ENCODE data around the gene CXCL1. TPM values are rescaled to one million over a fixed set of nuclear protein-coding genes. Genes with fewer than 3 reads are reported as not detected.

CXCL1 gene
- total RNA-seq, 1 donor from 2014 or later, result 11.4 TPM

DNA sequence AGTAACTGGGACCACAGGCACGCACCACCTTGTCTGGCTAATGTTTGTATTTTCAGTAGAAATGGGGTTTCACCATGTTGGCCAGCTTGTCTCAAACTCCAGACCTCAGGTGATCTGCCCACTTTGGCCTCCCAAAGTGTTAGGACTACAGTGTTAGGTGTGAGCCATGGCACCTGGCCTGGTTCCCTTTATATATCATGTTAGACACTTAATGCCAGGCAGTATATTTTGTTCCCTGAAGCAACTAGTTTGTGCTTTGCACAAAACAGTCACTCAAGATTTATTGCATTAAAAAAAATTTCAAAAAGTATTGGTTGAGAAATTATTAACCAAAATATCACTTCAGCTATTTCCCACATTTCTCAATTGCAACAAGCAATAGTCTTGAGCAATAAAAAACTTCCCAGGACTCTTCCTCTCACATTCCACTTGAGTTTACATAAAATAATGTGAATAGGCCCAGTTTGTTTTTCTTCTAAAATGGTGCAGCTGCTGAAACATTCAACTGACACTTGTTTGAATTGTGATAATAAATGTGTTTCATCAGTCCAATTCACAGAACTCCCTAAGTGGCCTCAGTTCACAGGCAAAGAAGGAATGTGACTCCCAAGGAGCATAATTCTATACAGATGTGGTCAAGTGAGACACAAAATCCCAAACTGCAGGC, 22.7 kb downstream of the CXCL1 start:
- H3K36me3 Mint-ChIP-seq (ENCODE audit: low read depth, unreplicated experiment), result peaks cover 2% of the 10 kb centered on the region
- peaks cover 7% of the 10 kb centered on the region for H3K4me1 Mint-ChIP-seq (ENCODE audit: low read depth, unreplicated experiment)

DNA sequence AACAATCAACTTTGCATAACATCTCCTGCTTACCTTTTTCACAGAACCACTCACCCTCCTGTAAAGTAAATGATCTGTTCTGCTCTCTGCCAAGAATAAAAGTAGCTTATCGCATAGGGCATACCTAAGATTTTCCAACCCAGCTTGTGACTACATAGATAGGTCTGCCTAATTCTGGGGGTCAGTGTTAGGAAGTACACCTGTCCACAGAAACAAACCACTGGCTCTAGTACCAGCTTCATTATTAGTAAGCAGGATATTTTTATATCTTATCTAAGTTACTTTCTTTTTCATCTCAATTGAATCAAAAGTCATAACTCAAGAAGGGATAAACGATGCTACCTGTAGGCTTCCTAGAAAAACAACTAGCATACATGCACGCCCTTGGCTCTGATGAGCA, 23.8 kb downstream of the CXCL1 start:
- no peak overlapping the region for H3K27ac ChIP-seq (ENCODE audit: low read depth, low read length)
- no peak overlapping the region for H3K4me3 Mint-ChIP-seq (ENCODE audit: unreplicated experiment)
- H3K36me3 ChIP-seq (ENCODE audit: insufficient read depth, low read length), result no peaks in the 10 kb centered on the region
- H3K36me3 Mint-ChIP-seq (ENCODE audit: low read depth, unreplicated experiment), result peaks cover 2% of the 10 kb centered on the region
- no peaks in the 10 kb centered on the region for H4K20me1 ChIP-seq (ENCODE audit: insufficient read depth, low read length)
- no peak overlapping the region for H3K27ac Mint-ChIP-seq (ENCODE audit: unreplicated experiment)
- no peak for DNase-seq (ENCODE audit: low read depth)
- no peak for FAIRE-seq
- no peak overlapping the region for H3K9ac ChIP-seq (ENCODE audit: low read length)
- H3K27me3 Mint-ChIP-seq (ENCODE audit: low read depth, unreplicated experiment), result no peaks in the 10 kb centered on the region
- TF ChIP-seq EZH2 (IDR thresholded peaks at IDR 0.05; ENCODE audit: insufficient read depth, low read length), result no peak
- TF ChIP-seq, protein P1, sequence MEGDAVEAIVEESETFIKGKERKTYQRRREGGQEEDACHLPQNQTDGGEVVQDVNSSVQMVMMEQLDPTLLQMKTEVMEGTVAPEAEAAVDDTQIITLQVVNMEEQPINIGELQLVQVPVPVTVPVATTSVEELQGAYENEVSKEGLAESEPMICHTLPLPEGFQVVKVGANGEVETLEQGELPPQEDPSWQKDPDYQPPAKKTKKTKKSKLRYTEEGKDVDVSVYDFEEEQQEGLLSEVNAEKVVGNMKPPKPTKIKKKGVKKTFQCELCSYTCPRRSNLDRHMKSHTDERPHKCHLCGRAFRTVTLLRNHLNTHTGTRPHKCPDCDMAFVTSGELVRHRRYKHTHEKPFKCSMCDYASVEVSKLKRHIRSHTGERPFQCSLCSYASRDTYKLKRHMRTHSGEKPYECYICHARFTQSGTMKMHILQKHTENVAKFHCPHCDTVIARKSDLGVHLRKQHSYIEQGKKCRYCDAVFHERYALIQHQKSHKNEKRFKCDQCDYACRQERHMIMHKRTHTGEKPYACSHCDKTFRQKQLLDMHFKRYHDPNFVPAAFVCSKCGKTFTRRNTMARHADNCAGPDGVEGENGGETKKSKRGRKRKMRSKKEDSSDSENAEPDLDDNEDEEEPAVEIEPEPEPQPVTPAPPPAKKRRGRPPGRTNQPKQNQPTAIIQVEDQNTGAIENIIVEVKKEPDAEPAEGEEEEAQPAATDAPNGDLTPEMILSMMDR (IDR thresholded peaks at IDR 0.05; ENCODE audit: insufficient read depth, low read depth, low read length), result no peak
- no peak overlapping the region for H3K4me3 ChIP-seq (ENCODE audit: insufficient read depth, low read depth, low read length)
- H2AFZ ChIP-seq (ENCODE audit: low read depth, low read length), result no peak overlapping the region
- H3K9me3 ChIP-seq (ENCODE audit: insufficient read depth, low read depth, low read length), result no peaks in the 10 kb centered on the region
- H3K4me1 Mint-ChIP-seq (ENCODE audit: low read depth, unreplicated experiment), result peaks cover 7% of the 10 kb centered on the region
- no peak overlapping the region for H3K4me2 ChIP-seq (ENCODE audit: low read length)
- no peaks in the 10 kb centered on the region for H3K4me1 ChIP-seq (ENCODE audit: insufficient read depth, low read length)
- peaks cover 5% of the 10 kb centered on the region for H3K27me3 ChIP-seq (ENCODE audit: insufficient read depth, low read length)
- no peaks in the 10 kb centered on the region for H3K79me2 ChIP-seq (ENCODE audit: insufficient read depth, low read length)
- H3K9me3 Mint-ChIP-seq (ENCODE audit: unreplicated experiment), result no peaks in the 10 kb centered on the region

More for the DNA sequence above, 22.7 kb downstream of the CXCL1 start:
- Histone ChIP-seq H3K9me3 (ENCODE audit: insufficient read depth, low read depth, low read length) (no peaks in the 10 kb centered on the region), H3K27me3 (ENCODE audit: insufficient read depth, low read length) (peaks cover 5% of the 10 kb centered on the region), H3K79me2 (ENCODE audit: insufficient read depth, low read length) (no peaks in the 10 kb centered on the region), H3K4me3 (ENCODE audit: insufficient read depth, low read depth, low read length) (no peak overlapping the region), H3K27ac (ENCODE audit: low read depth, low read length) (no peak overlapping the region), H3K4me1 (ENCODE audit: insufficient read depth, low read length) (no peaks in the 10 kb centered on the region), H3K4me2 (ENCODE audit: low read length) (no peak overlapping the region), H2AFZ (ENCODE audit: low read depth, low read length) (no peak overlapping the region), H3K36me3 (ENCODE audit: insufficient read depth, low read length) (no peaks in the 10 kb centered on the region), H3K9ac (ENCODE audit: low read length) (no peak overlapping the region), H4K20me1 (ENCODE audit: insufficient read depth, low read length) (no peaks in the 10 kb centered on the region)
- Mint-ChIP-seq H3K4me3 (ENCODE audit: unreplicated experiment) (no peak overlapping the region), H3K27me3 (ENCODE audit: low read depth, unreplicated experiment) (no peaks in the 10 kb centered on the region), H3K27ac (ENCODE audit: unreplicated experiment) (no peak overlapping the region), H3K9me3 (ENCODE audit: unreplicated experiment) (no peaks in the 10 kb centered on the region)
- TF ChIP-seq, protein P1 (IDR thresholded peaks at IDR 0.05; ENCODE audit: insufficient read depth, low read depth, low read length), result no peak
- no peak for TF ChIP-seq EZH2 (IDR thresholded peaks at IDR 0.05; ENCODE audit: insufficient read depth, low read length)
- FAIRE-seq, result peak; percentile 59
- DNase-seq (ENCODE audit: low read depth), result peak; percentile 65

DNA sequence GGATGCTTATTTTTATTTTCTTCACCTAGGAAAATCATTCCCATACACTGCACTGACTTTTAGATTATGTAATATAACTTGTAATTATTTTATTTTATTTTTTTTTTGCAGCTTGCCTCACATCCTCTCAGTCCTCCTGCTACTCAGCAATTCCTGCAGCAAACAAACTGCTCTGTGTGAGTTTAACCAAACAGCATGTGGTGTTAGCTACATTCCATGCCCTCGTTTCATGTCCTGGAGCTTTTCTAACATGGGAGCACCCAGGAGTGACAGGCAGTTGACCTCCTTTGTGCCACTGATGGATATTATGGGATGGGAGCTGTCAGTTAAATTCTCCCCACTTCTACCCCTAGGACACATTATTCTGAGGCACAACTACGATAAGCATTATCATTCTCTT, 24.8 kb downstream of the CXCL1 start:
- no peak overlapping the region for H3K27ac ChIP-seq (ENCODE audit: low read depth, low read length)
- no peaks in the 10 kb centered on the region for H3K9me3 ChIP-seq (ENCODE audit: insufficient read depth, low read depth, low read length)
- Mint-ChIP-seq H3K36me3 (ENCODE audit: low read depth, unreplicated experiment) (peaks cover 2% of the 10 kb centered on the region), H3K4me1 (ENCODE audit: low read depth, unreplicated experiment) (peaks cover 7% of the 10 kb centered on the region), H3K4me3 (ENCODE audit: unreplicated experiment) (no peak overlapping the region), H3K27ac (ENCODE audit: unreplicated experiment) (no peak overlapping the region), H3K27me3 (ENCODE audit: low read depth, unreplicated experiment) (no peaks in the 10 kb centered on the region), H3K9me3 (ENCODE audit: unreplicated experiment) (no peaks in the 10 kb centered on the region)
- H4K20me1 ChIP-seq (ENCODE audit: insufficient read depth, low read length), result no peaks in the 10 kb centered on the region
- H3K4me1 ChIP-seq (ENCODE audit: insufficient read depth, low read length), result no peaks in the 10 kb centered on the region
- H3K4me2 ChIP-seq (ENCODE audit: low read length), result no peak overlapping the region
- TF ChIP-seq, protein P1 (IDR thresholded peaks at IDR 0.05; ENCODE audit: insufficient read depth, low read depth, low read length), result no peak
- TF ChIP-seq EZH2 (IDR thresholded peaks at IDR 0.05; ENCODE audit: insufficient read depth, low read length), result no peak
- no peaks in the 10 kb centered on the region for H3K36me3 ChIP-seq (ENCODE audit: insufficient read depth, low read length)
- no peak overlapping the region for H3K4me3 ChIP-seq (ENCODE audit: insufficient read depth, low read depth, low read length)
- DNase-seq (ENCODE audit: low read depth), result no peak
- no peak overlapping the region for H3K9ac ChIP-seq (ENCODE audit: low read length)
- no peak overlapping the region for H2AFZ ChIP-seq (ENCODE audit: low read depth, low read length)
- H3K79me2 ChIP-seq (ENCODE audit: insufficient read depth, low read length), result no peaks in the 10 kb centered on the region
- no peak for FAIRE-seq
- peaks cover 5% of the 10 kb centered on the region for H3K27me3 ChIP-seq (ENCODE audit: insufficient read depth, low read length)
